K562 (cell line): Measurements from ENCODE around the gene CLTRN. TPM values are rescaled to one million over a fixed set of nuclear protein-coding genes. Genes with fewer than 3 reads are reported as not detected.
A peak's percentile ranks its signal among the peaks of the same experiment; 100 is the strongest.

Experiments
- BRF1 ChIP-seq: IDR thresholded peaks from 3 replicates; pipeline ENCODE4 v1.6.1; 2011; ENCODE audit warnings: borderline replicate concordance, mild to moderate bottlenecking; ENCODE audit not compliant: insufficient read length; ENCODE audit errors: extremely low read depth
- FOXK1 ChIP-seq: sonication (generic); formaldehyde crosslinking; IDR thresholded peaks from 2 replicates; pipeline ENCODE4 v1.8.0; 2022; ENCODE audit warnings: missing genetic modification reagents, mild to moderate bottlenecking, borderline replicate concordance
- SP1 ChIP-seq: sonication (generic); formaldehyde crosslinking; IDR thresholded peaks from 2 replicates; pipeline ENCODE4 v1.8.1; 2022; ENCODE audit warnings: mild to moderate bottlenecking, missing genetic modification reagents
- ZNF41 ChIP-seq: fragments of 250-450 bp; sonication (Bioruptor Pico); conservative IDR thresholded peaks from 2 replicates; pipeline ENCODE4 v1.4.0; 2020; ENCODE audit warnings: mild to moderate bottlenecking
- polyA plus RNA-seq, 8 experiments: library from polyadenylated mRNA; depleted of rRNA in 4 of 8; stranded (reverse) in 5 of 8; unstranded in 3 of 8; fragments of >200 nt; fragmentation: Nextera tagmentation in 2 of 8; fragmentation: Illumina TruSeq in 1 of 8; extraction: Ambion mirVana in 2 of 8; extraction: Trizol in 1 of 8; gene quantifications; 2 replicates each; pipeline versions ENCODE4 v1.2.1 to v1.2.3, GENCODE V29; 2011 to 2014; ENCODE audit warnings: inconsistent platforms in 1 of 8, missing spikeins in 1 of 8
- total RNA-seq, 7 experiments: library from RNA; depleted of rRNA in 6 of 7; stranded (reverse); fragments of >200 nt in 6 of 7; fragmentation: Illumina TruSeq in 2 of 7; extraction: Trizol in 2 of 7; gene quantifications; 2 replicates each; pipeline versions ENCODE4 v1.2.1 to v1.2.3, GENCODE V29; 2011 to 2021; ENCODE audit warnings: low replicate concordance in 1 of 7
- TF ChIP-seq, protein P1 (sequence below), 2 experiments: fragments of 450-650 bp in 1 of 2; sonication (generic) in 1 of 2; formaldehyde crosslinking in 1 of 2; IDR thresholded peaks; 2 replicates each; pipeline versions ENCODE4 v1.7.1 to v1.9.0; 2016 to 2022; ENCODE audit warnings: inconsistent platforms in 1 of 2, mild to moderate bottlenecking in 1 of 2, missing genetic modification reagents in 1 of 2
- TF ChIP-seq, protein P2 (sequence below): sonication (generic); formaldehyde crosslinking; IDR thresholded peaks from 2 replicates; pipeline ENCODE4 v1.8.0; 2022; ENCODE audit warnings: mild to moderate bottlenecking, missing genetic modification reagents
- TF ChIP-seq, protein P3 (sequence below): fragments of 450-650 bp; formaldehyde crosslinking; IDR thresholded peaks from 2 replicates; pipeline ENCODE4 v1.4.0; 2020; ENCODE audit warnings: mild to moderate bottlenecking, moderate library complexity
- TF ChIP-seq, protein P4 (sequence below): fragments of 250-450 bp; sonication (Bioruptor Pico); IDR thresholded peaks from 2 replicates; pipeline ENCODE4 v1.4.0; 2020; ENCODE audit warnings: mild to moderate bottlenecking, moderate library complexity, borderline replicate concordance

The CLTRN gene
- total and polyA plus RNA-seq, 9 of the 15 experiments (the other 6 are each of a cell fraction or from before 2014, with no cell fraction given): 0.11 to 0.36 (median 0.18) TPM; not detected in 2

DNA sequence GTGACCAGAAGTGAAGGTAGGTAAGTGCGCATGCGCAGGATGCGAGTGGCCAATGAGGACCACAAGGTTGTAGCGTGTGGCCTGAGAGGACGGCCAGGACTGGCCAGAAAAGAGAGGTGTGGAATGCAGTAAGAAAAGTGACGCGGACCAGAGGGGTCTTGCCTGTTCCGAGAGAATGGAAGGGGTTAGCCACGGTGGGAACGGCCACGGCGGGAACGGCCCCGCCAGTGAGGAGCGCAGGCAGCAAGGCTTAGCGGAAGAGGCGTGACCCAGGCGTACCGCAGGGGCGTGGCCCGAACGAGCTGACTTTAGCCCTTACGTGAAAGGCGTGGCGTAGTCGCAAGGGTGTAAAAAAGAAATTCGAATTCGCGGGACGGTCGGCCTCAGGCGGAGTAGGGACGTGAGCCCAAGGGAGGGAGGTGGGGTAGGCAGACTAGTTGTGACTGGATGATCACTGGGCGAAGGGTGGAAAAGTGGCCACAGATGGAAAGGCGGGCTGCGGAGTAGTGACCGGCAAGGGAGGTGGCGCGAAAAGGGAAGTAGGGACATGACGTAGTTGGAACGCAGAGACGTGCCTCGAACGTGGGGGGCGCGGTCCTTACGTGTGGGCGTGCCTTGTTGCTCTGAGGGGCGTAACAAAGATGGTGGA is 10.4 kb upstream of the CLTRN start (continued):
- TF ChIP-seq, protein P1, sequence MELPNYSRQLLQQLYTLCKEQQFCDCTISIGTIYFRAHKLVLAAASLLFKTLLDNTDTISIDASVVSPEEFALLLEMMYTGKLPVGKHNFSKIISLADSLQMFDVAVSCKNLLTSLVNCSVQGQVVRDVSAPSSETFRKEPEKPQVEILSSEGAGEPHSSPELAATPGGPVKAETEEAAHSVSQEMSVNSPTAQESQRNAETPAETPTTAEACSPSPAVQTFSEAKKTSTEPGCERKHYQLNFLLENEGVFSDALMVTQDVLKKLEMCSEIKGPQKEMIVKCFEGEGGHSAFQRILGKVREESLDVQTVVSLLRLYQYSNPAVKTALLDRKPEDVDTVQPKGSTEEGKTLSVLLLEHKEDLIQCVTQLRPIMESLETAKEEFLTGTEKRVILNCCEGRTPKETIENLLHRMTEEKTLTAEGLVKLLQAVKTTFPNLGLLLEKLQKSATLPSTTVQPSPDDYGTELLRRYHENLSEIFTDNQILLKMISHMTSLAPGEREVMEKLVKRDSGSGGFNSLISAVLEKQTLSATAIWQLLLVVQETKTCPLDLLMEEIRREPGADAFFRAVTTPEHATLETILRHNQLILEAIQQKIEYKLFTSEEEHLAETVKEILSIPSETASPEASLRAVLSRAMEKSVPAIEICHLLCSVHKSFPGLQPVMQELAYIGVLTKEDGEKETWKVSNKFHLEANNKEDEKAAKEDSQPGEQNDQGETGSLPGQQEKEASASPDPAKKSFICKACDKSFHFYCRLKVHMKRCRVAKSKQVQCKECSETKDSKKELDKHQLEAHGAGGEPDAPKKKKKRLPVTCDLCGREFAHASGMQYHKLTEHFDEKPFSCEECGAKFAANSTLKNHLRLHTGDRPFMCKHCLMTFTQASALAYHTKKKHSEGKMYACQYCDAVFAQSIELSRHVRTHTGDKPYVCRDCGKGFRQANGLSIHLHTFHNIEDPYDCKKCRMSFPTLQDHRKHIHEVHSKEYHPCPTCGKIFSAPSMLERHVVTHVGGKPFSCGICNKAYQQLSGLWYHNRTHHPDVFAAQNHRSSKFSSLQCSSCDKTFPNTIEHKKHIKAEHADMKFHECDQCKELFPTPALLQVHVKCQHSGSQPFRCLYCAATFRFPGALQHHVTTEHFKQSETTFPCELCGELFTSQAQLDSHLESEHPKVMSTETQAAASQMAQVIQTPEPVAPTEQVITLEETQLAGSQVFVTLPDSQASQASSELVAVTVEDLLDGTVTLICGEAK (IDR thresholded peaks at IDR 0.05): peak; percentile 66
- TF ChIP-seq, protein P1 (CRISPR knock-in tag; IDR thresholded peaks at IDR 0.05): no peak
- TF ChIP-seq, protein P2, sequence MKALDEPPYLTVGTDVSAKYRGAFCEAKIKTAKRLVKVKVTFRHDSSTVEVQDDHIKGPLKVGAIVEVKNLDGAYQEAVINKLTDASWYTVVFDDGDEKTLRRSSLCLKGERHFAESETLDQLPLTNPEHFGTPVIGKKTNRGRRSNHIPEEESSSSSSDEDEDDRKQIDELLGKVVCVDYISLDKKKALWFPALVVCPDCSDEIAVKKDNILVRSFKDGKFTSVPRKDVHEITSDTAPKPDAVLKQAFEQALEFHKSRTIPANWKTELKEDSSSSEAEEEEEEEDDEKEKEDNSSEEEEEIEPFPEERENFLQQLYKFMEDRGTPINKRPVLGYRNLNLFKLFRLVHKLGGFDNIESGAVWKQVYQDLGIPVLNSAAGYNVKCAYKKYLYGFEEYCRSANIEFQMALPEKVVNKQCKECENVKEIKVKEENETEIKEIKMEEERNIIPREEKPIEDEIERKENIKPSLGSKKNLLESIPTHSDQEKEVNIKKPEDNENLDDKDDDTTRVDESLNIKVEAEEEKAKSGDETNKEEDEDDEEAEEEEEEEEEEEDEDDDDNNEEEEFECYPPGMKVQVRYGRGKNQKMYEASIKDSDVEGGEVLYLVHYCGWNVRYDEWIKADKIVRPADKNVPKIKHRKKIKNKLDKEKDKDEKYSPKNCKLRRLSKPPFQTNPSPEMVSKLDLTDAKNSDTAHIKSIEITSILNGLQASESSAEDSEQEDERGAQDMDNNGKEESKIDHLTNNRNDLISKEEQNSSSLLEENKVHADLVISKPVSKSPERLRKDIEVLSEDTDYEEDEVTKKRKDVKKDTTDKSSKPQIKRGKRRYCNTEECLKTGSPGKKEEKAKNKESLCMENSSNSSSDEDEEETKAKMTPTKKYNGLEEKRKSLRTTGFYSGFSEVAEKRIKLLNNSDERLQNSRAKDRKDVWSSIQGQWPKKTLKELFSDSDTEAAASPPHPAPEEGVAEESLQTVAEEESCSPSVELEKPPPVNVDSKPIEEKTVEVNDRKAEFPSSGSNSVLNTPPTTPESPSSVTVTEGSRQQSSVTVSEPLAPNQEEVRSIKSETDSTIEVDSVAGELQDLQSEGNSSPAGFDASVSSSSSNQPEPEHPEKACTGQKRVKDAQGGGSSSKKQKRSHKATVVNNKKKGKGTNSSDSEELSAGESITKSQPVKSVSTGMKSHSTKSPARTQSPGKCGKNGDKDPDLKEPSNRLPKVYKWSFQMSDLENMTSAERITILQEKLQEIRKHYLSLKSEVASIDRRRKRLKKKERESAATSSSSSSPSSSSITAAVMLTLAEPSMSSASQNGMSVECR (CRISPR knock-in tag): no peak
- TF ChIP-seq, protein P3, sequence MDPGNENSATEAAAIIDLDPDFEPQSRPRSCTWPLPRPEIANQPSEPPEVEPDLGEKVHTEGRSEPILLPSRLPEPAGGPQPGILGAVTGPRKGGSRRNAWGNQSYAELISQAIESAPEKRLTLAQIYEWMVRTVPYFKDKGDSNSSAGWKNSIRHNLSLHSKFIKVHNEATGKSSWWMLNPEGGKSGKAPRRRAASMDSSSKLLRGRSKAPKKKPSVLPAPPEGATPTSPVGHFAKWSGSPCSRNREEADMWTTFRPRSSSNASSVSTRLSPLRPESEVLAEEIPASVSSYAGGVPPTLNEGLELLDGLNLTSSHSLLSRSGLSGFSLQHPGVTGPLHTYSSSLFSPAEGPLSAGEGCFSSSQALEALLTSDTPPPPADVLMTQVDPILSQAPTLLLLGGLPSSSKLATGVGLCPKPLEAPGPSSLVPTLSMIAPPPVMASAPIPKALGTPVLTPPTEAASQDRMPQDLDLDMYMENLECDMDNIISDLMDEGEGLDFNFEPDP (CRISPR knock-in tag): no peak
- TF ChIP-seq FOXK1 (peak; percentile 84), ZNF41 (CRISPR knock-in tag) (no peak), SP1 (CRISPR knock-in tag) (peak; percentile 98), BRF1 (no peak)
- TF ChIP-seq, protein P4, sequence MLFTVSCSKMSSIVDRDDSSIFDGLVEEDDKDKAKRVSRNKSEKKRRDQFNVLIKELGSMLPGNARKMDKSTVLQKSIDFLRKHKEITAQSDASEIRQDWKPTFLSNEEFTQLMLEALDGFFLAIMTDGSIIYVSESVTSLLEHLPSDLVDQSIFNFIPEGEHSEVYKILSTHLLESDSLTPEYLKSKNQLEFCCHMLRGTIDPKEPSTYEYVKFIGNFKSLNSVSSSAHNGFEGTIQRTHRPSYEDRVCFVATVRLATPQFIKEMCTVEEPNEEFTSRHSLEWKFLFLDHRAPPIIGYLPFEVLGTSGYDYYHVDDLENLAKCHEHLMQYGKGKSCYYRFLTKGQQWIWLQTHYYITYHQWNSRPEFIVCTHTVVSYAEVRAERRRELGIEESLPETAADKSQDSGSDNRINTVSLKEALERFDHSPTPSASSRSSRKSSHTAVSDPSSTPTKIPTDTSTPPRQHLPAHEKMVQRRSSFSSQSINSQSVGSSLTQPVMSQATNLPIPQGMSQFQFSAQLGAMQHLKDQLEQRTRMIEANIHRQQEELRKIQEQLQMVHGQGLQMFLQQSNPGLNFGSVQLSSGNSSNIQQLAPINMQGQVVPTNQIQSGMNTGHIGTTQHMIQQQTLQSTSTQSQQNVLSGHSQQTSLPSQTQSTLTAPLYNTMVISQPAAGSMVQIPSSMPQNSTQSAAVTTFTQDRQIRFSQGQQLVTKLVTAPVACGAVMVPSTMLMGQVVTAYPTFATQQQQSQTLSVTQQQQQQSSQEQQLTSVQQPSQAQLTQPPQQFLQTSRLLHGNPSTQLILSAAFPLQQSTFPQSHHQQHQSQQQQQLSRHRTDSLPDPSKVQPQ (CRISPR knock-in tag): no peak
